BLaER1 treated with 17β-estradiol and CSF1 and Interleukin-3, amounts not matched to agents 10 nM and 100 nM (cell line): ENCODE results near the gene SERPINB1.

Source experiments
- H3K27ac ChIP-seq, 11 experiments: shearing (Covaris generic); formaldehyde crosslinking; 2 replicates each; pipeline ENCODE4 v1.8.1; 2022
- H3K27me3 ChIP-seq, 11 experiments: shearing (Covaris generic); formaldehyde crosslinking; 2 replicates each; pipeline ENCODE4 v1.8.1; 2022
- H3K36me3 ChIP-seq, 11 experiments: shearing (Covaris generic); formaldehyde crosslinking; 2 replicates each; pipeline ENCODE4 v1.8.1; 2022
- H3K4me1 ChIP-seq, 10 experiments: shearing (Covaris generic); formaldehyde crosslinking; 2 replicates each; pipeline ENCODE4 v1.8.1; 2022
- H3K4me2 ChIP-seq, 11 experiments: shearing (Covaris generic); formaldehyde crosslinking; 2 replicates each; pipeline ENCODE4 v1.8.1; 2022
- H3K4me3 ChIP-seq, 10 experiments: shearing (Covaris generic); formaldehyde crosslinking; 2 replicates each; pipeline ENCODE4 v1.8.1; 2022
- H3K9ac ChIP-seq, 11 experiments: shearing (Covaris generic); formaldehyde crosslinking; 2 replicates each; pipeline ENCODE4 v1.8.1; 2022
- H3K9me3 ChIP-seq, 11 experiments: shearing (Covaris generic); formaldehyde crosslinking; replicated peaks in 1 of 11; 2 replicates each; pipeline ENCODE4 v1.8.1; 2022
- H4K20me1 ChIP-seq, 11 experiments: shearing (Covaris generic); formaldehyde crosslinking; 2 replicates each; pipeline ENCODE4 v1.8.1; 2022
- Cebpa-rat ChIP-seq, 11 experiments: shearing (Covaris generic); IDR thresholded peaks; 2 replicates each; pipeline ENCODE4 v1.8.1; 2022

The SERPINB1 gene

DNA sequence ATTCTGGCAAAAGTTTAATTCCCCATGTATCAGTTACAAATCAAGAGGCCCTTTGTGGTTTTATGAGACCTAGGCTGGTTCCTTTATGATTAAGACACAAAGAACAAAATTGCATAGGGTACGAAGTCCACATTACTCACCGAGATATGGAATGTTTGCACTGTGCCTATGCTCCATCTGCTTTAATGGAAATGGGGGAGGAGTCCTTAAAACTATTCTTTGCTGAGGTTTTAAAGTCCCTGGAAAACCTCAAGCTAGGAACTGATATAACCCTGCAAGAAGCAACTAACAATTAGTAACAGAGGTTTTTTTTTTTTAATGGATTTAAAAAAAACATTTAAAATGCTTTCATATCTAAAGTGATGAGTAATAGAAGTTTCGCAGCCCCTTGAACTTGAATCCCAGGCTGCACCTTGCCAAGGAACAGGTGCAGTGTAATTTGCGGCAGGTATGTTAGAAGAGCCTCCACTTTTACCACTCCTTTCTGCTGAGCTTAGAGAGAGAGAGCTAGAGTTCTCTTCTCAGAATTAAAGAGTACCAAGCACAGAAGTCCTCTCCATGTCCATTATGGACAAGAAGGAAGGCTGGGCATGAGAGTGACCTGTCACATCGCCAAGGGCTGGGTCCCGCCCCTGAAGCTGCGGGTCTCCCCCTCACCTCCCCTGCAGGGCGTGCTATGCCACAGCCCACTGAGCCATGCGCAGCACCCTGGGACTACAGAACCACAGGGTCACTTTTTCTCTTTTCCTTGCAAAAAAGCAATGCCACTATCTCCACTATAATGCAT, 2.3 kb downstream of the SERPINB1 start:
- no peak overlapping the region; a peak in 1 of 22 replicates for H3K27ac ChIP-seq
- H3K9ac ChIP-seq, result peak overlapping the region in 10 of 11 experiments; percentile 0 to 88 (median 73); a peak in 12 of 22 replicates

DNA sequence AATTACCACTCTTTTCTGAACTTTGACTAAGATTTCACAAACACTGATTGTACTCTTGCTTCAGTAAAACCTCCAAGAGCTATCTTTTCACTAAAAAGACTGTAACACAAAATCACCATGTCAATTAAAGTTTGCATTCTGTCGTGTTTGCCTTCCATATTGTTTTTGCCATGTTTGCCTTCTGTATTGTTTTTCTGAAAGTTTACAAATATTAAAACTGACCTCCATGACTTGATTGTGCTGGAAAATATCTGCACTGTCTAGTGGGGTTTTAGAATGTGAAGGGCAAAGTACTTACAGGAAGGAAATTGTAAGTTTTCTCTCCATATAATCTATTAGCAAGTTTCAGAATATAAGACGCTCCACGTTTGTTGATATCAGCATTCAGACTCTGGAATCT, 3.4 kb downstream of the SERPINB1 start:
- Histone ChIP-seq H3K9ac (0 out of 22 replicates have a peak overlapping the region, but pooled peaks of 1 of the 11 experiments have one; percentile 3), H3K4me1 (peaks cover 31 to 72% (median 38%) of the 10 kb centered on the region in 10 experiments), H3K27ac (no peak overlapping the region), H3K4me2 (peak overlapping the region in 5 of 11 experiments; percentile 5 to 100 (median 95); a peak in 7 of 22 replicates), H3K4me3 (peak overlapping the region in 1 of 10 experiments; percentile 77; a peak in 1 of 20 replicates), H4K20me1 (peaks cover 0 to 79% (median 11%) of the 10 kb centered on the region in 11 experiments; a peak in 14 of 22 replicates), H3K9me3 (peaks cover 0 to 9% (median 0%) of the 10 kb centered on the region in 11 experiments; a peak in 7 of 22 replicates), H3K36me3 (peaks cover 9 to 75% (median 54%) of the 10 kb centered on the region in 11 experiments; a peak in 20 of 22 replicates), H3K27me3 (peaks cover 0 to 63% (median 60%) of the 10 kb centered on the region in 11 experiments; a peak in 21 of 22 replicates)
- TF ChIP-seq Cebpa-rat (IDR thresholded peaks at IDR 0.05), result no peak

More for the DNA sequence above, 2.3 kb downstream of the SERPINB1 start:
- peaks cover 0 to 72% (median 64%) of the 10 kb centered on the region in 11 experiments; a peak in 21 of 22 replicates for H3K27me3 ChIP-seq
- H3K4me3 ChIP-seq, result peak overlapping the region in 9 of 10 experiments; percentile 13 to 77 (median 60); a peak in 19 of 20 replicates
- peaks cover 0 to 68% (median 11%) of the 10 kb centered on the region in 11 experiments; a peak in 14 of 22 replicates for H4K20me1 ChIP-seq
- TF ChIP-seq Cebpa-rat (IDR thresholded peaks at IDR 0.05), result no peak
- peaks cover 31 to 83% (median 42%) of the 10 kb centered on the region in 10 experiments for H3K4me1 ChIP-seq
- H3K4me2 ChIP-seq, result peak overlapping the region; percentile 63 to 100 (median 79)
- H3K36me3 ChIP-seq, result peaks cover 0 to 63% (median 42%) of the 10 kb centered on the region in 11 experiments; a peak in 19 of 22 replicates
- H3K9me3 ChIP-seq, result peaks cover 0 to 8% (median 5%) of the 10 kb centered on the region in 11 experiments; a peak in 9 of 22 replicates

DNA sequence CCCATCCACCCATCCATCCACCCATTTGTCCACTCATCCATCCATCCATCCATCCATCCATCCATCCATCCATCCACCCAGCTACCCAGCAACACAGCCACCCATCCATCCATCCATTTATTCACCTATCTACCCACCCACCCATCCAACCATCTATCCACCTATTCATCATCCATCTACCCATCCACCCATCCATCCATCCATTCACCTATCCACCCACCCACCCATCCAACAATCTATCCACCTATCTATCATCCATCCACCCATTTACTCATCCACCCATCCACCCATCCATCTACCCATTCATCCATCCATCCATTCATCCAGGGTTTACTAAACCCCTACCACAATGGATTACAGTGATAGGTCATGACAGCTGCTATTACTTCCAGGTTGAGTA, 7.4 kb downstream of the SERPINB1 start:
- Histone ChIP-seq H3K27ac (no peak overlapping the region), H3K36me3 (peaks cover 9 to 86% (median 67%) of the 10 kb centered on the region in 11 experiments; a peak in 20 of 22 replicates), H3K4me2 (no peak overlapping the region), H3K27me3 (peaks cover 0 to 24% (median 21%) of the 10 kb centered on the region in 11 experiments; a peak in 19 of 22 replicates), H3K4me3 (no peak overlapping the region), H3K9me3 (peaks cover 0 to 3% (median 0%) of the 10 kb centered on the region in 11 experiments; a peak in 1 of 22 replicates), H4K20me1 (peaks cover 0 to 74% (median 1%) of the 10 kb centered on the region in 11 experiments; a peak in 10 of 22 replicates), H3K9ac (no peak overlapping the region), H3K4me1 (peaks cover 2 to 41% (median 5%) of the 10 kb centered on the region in 10 experiments; a peak in 19 of 20 replicates)
- no peak for TF ChIP-seq Cebpa-rat (IDR thresholded peaks at IDR 0.05)

DNA sequence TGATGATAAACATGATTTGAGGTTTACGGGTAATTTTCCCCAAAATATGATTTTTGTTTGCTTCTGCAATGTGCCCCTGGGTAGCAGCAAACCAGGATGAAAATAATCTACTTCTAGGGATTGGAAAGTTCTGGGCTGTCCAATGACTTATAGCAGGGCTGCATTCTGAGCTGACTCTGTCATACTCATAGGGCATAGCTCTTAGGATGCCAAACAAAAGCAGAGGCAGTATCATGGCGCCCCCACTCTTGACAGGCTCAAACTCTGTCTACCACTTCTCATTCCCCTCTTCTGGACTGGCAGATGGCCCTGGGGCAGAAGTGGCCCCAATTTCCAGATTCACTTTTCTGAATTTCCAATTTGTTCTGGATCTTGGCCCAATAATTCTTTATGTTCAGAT, 10.3 kb downstream of the SERPINB1 start:
- Histone ChIP-seq H3K4me1 (peaks cover 0 to 16% (median 0%) of the 10 kb centered on the region in 10 experiments; a peak in 4 of 20 replicates), H3K9me3 (peaks cover 0 to 3% (median 0%) of the 10 kb centered on the region in 11 experiments; a peak in 1 of 22 replicates), H3K4me3 (no peak overlapping the region), H3K27me3 (no peaks in the 10 kb centered on the region), H3K9ac (no peak overlapping the region), H3K36me3 (peaks cover 6 to 57% (median 44%) of the 10 kb centered on the region in 11 experiments; a peak in 20 of 22 replicates), H4K20me1 (peaks cover 0 to 45% (median 0%) of the 10 kb centered on the region in 11 experiments; a peak in 5 of 22 replicates), H3K4me2 (no peak overlapping the region), H3K27ac (no peak overlapping the region)
- no peak for TF ChIP-seq Cebpa-rat (IDR thresholded peaks at IDR 0.05)

DNA sequence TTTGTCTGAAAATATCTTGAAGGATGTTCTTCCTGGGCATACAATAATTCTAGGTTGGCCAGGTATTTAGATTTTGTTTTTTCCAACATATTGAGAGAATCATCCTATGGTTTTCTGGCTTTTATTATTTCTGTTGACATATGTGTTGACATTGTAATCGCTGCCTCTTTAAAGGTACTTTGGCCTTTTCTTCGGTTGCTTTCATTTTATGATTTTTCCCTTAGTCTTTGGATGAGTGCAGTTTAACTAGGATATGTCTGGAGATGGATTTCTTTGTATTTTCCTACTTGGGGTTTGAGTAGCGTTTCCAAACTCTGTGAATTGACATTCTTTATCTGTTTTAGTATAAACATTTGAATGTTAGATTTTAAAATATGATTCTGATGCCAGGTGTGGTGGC, 11.5 kb downstream of the SERPINB1 start:
- peaks cover 0 to 33% (median 0%) of the 10 kb centered on the region in 11 experiments; a peak in 5 of 22 replicates for H4K20me1 ChIP-seq
- H3K27me3 ChIP-seq, result no peaks in the 10 kb centered on the region
- H3K36me3 ChIP-seq, result peaks cover 0 to 45% (median 32%) of the 10 kb centered on the region in 11 experiments; a peak in 20 of 22 replicates
- H3K9me3 ChIP-seq, result peaks cover 0 to 3% (median 0%) of the 10 kb centered on the region in 11 experiments; a peak in 1 of 22 replicates
- H3K9ac ChIP-seq, result no peak overlapping the region
- no peak overlapping the region for H3K4me2 ChIP-seq
- no peak for TF ChIP-seq Cebpa-rat (IDR thresholded peaks at IDR 0.05)
- peaks cover 0 to 4% (median 0%) of the 10 kb centered on the region in 10 experiments; a peak in 2 of 20 replicates for H3K4me1 ChIP-seq
- H3K4me3 ChIP-seq, result no peak overlapping the region
- no peak overlapping the region for H3K27ac ChIP-seq

DNA sequence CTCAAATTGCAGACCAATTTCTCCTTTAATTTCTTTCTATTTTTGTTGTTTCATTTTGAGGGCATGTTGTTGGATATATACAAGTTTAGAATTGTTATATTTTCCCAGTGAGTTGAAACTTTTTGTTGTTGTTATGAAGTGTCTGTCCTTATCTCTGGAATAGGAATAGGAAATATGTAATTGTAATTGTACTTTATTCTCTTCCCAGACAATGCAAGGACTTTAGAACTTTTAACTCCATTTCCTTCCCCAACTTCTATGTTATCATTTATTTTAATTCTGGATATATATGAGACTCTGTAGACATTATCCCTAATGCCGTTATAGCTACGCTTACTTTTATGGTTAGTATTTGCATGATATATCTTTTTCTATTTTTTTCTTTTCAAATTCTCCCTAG, 12.4 kb downstream of the SERPINB1 start:
- H4K20me1 ChIP-seq, result peaks cover 0 to 24% (median 0%) of the 10 kb centered on the region in 11 experiments; a peak in 4 of 22 replicates

DNA sequence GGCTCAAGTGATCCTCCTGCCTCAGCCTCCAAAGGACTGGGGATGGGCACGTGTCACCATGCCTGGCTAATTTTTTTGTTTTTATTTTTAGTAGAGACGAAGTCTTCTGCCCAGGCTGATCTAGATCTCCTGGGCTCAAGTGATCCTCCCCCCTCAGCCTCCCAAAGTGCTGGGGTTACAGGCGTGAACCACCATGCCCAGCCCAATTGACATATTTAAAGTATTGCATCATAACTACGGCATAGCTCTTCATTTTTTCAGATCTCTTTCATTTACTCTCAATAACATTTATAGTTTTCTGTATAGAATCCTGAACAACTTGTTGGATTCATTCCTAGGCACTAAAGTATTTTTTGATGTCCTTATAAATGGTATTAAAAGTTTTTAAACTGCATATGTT, 13.0 kb downstream of the SERPINB1 start:
- Histone ChIP-seq H3K4me3 (no peak overlapping the region), H3K4me2 (no peak overlapping the region), H3K9me3 (peaks cover 9 to 14% (median 10%) of the 10 kb centered on the region in 11 experiments; a peak in 21 of 22 replicates), H3K27ac (no peak overlapping the region), H4K20me1 (peaks cover 0 to 17% (median 0%) of the 10 kb centered on the region in 11 experiments; a peak in 4 of 22 replicates), H3K4me1 (no peaks in the 10 kb centered on the region), H3K27me3 (no peaks in the 10 kb centered on the region), H3K36me3 (peaks cover 2 to 36% (median 18%) of the 10 kb centered on the region in 11 experiments; a peak in 20 of 22 replicates), H3K9ac (no peak overlapping the region)
- peak in 8 of 11 experiments; percentile 14 to 85 (median 57); a peak in 8 of 22 replicates for TF ChIP-seq Cebpa-rat (IDR thresholded peaks at IDR 0.05)

More for the DNA sequence above, 12.4 kb downstream of the SERPINB1 start:
- Histone ChIP-seq H3K4me2 (no peak overlapping the region), H3K9me3 (peaks cover 3 to 7% (median 4%) of the 10 kb centered on the region in 11 experiments; a peak in 19 of 22 replicates), H3K9ac (no peak overlapping the region), H3K36me3 (peaks cover 0 to 40% (median 25%) of the 10 kb centered on the region in 11 experiments; a peak in 20 of 22 replicates), H3K4me1 (no peaks in the 10 kb centered on the region), H3K27me3 (no peaks in the 10 kb centered on the region), H3K4me3 (no peak overlapping the region), H3K27ac (no peak overlapping the region)
- TF ChIP-seq Cebpa-rat (IDR thresholded peaks at IDR 0.05), result no peak

DNA sequence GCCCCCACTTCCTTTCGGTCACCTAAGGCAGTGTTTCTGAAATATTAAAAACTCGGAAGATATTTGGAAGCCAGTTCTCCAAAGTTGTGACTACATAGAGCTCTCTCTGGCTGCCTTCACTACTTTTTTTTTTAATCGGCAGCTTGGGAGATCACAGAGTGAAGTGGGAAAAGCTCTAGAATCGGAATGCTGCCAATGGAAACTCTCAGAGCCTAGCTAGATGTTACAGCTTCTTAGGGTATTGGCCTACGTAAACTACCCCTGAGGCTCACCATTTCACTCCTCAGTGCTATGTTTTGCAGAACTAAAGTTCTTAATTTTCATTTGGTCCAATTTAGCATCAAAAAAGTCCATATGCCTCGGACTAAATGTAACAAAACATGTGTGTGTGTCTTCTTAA, 14.5 kb downstream of the SERPINB1 start:
- Histone ChIP-seq H4K20me1 (peaks cover 0 to 3% (median 0%) of the 10 kb centered on the region in 11 experiments; a peak in 1 of 22 replicates), H3K4me3 (no peak overlapping the region), H3K36me3 (peaks cover 2 to 24% (median 14%) of the 10 kb centered on the region in 11 experiments; a peak in 15 of 22 replicates), H3K4me2 (no peak overlapping the region), H3K27me3 (no peaks in the 10 kb centered on the region), H3K27ac (no peak overlapping the region), H3K9ac (no peak overlapping the region), H3K4me1 (peaks cover 0 to 4% (median 2%) of the 10 kb centered on the region in 10 experiments; a peak in 11 of 20 replicates), H3K9me3 (peaks cover 20 to 28% (median 25%) of the 10 kb centered on the region in 11 experiments)
- no peak for TF ChIP-seq Cebpa-rat (IDR thresholded peaks at IDR 0.05)
